ENCODE measurements around the gene CDKAL1.

- no peak for TF ChIP-seq TAF1 (IDR thresholded peaks at IDR 0.05; ENCODE audit: low read depth, low read length)
- no peak for TF ChIP-seq ASH2L (IDR thresholded peaks at IDR 0.05; ENCODE audit: low read length)
- TF ChIP-seq POLR2AphosphoS5 (IDR thresholded peaks at IDR 0.05; ENCODE audit: low read depth, low read length): no peak
- no peak for TF ChIP-seq ZNF274 (IDR thresholded peaks at IDR 0.05; ENCODE audit: borderline replicate concordance, extremely low read depth, low read length)
- TF ChIP-seq E2F6 (IDR thresholded peaks at IDR 0.05): no peak
- TF ChIP-seq CTCF (IDR thresholded peaks at IDR 0.05; ENCODE audit: control extremely low read depth in 1 of 3, insufficient read depth in 1 of 3, low read depth in 1 of 3, low read length in 3 of 3): no peak
- no peak for TF ChIP-seq JUND (IDR thresholded peaks at IDR 0.05; ENCODE audit: low read length)
- TF ChIP-seq BRCA1 (IDR thresholded peaks at IDR 0.05; ENCODE audit: low read depth, low read length): no peak
- no peak for TF ChIP-seq HDAC6 (IDR thresholded peaks at IDR 0.05; ENCODE audit: low read depth, low read length)
- no peak for TF ChIP-seq EP300 (IDR thresholded peaks at IDR 0.05; ENCODE audit: borderline replicate concordance in 1 of 2, low read depth in 2 of 2, low read length in 2 of 2)
- TF ChIP-seq RAD21 (IDR thresholded peaks at IDR 0.05 in 1 of 2, conservative IDR thresholded peaks at IDR 0.05 in 1 of 2; ENCODE audit: low read depth in 2 of 2, low read length in 2 of 2): no peak
- TF ChIP-seq POLR2A (IDR thresholded peaks at IDR 0.05; ENCODE audit: control extremely low read depth in 1 of 2, low read depth in 2 of 2, low read length in 2 of 2): no peak
- TF ChIP-seq SP4 (IDR thresholded peaks at IDR 0.05; ENCODE audit: low read length): no peak
These were observed 685.6 kb downstream of the CDKAL1 start for GRCh38 chr6:21219856-21220255.

Data from H1 (cell line).